H1 (cell line): ENCODE results near the gene SPHKAP. TPM values are rescaled to one million over a fixed set of nuclear protein-coding genes. Genes with fewer than 3 reads are reported as not detected.

Experiments used
- CTCF ChIA-PET: fragments of 300-600 bp; sonication (Branson Sonifier 250); formaldehyde crosslinking; loops from one replicate; lab custom pipeline; 2021; ENCODE audit not compliant: partially characterized antibody; lab: Charles Lee
- POLR2A ChIA-PET: fragments of 300-600 bp; sonication (Branson Sonifier 250); formaldehyde crosslinking; loops from one replicate; lab custom pipeline; 2021; ENCODE audit warnings: inconsistent platforms; ENCODE audit not compliant: partially characterized antibody; lab: Charles Lee
- DNase-seq, 2 experiments: peaks; one replicate each; pipeline versions ENCODE4 v3.0.0 to v3.0.0-alpha.2; 2010 to 2022; ENCODE audit warnings: low spot score in 2 of 2, low read depth in 1 of 2, mixed read lengths in 1 of 2
- FAIRE-seq: peaks from 2 replicates; lab custom pipeline; 2011; peaks lifted over from hg19 to GRCh38; lab: Jason Lieb, UNC
- H2AFZ ChIP-seq: 2 replicates; pipeline ENCODE4 v1.8.1; 2012; ENCODE audit warnings: low read length, inconsistent platforms
- H2AK5ac ChIP-seq: 2 replicates; pipeline ENCODE4 v1.6.1; 2013; ENCODE audit warnings: low read depth, low read length
- H2BK120ac ChIP-seq: replicated peaks from 2 replicates; pipeline ENCODE3; 2013; ENCODE audit warnings: low read depth, low read length, inconsistent platforms
- H2BK12ac ChIP-seq: 2 replicates; pipeline ENCODE4 v1.6.1; 2013; ENCODE audit warnings: low read depth, low read length
- H2BK15ac ChIP-seq: 2 replicates; pipeline ENCODE4 v1.6.1; 2013; ENCODE audit warnings: low read length
- H2BK20ac ChIP-seq: 2 replicates; pipeline ENCODE4 v1.6.1; 2013; ENCODE audit warnings: low read length
- H2BK5ac ChIP-seq: 2 replicates; pipeline ENCODE4 v1.6.1; 2013; ENCODE audit warnings: low read depth, low read length
- H3K14ac ChIP-seq: 2 replicates; pipeline ENCODE4 v1.6.1; 2013; ENCODE audit warnings: inconsistent platforms; ENCODE audit not compliant: insufficient read length
- H3K18ac ChIP-seq: 2 replicates; pipeline ENCODE4 v1.6.1; 2013; ENCODE audit warnings: low read length; ENCODE audit errors: extremely low read depth
- H3K23ac ChIP-seq: 2 replicates; pipeline ENCODE4 v1.6.1; 2013; ENCODE audit warnings: inconsistent platforms; ENCODE audit not compliant: insufficient read length
- H3K23me2 ChIP-seq: 2 replicates; pipeline ENCODE4 v1.6.1; 2013; ENCODE audit warnings: low read depth, low read length
- H3K27ac ChIP-seq: 2 replicates; pipeline ENCODE4 v1.6.1; 2011; ENCODE audit warnings: low read depth, low read length, inconsistent platforms
- H3K27me3 ChIP-seq, 4 experiments: replicated peaks in 1 of 4; 1 replicate in 1 of 4; 2 replicates in 3 of 4; pipeline versions ENCODE4 v1.6.1 to v1.8.1; 2011 to 2013; ENCODE audit warnings: low read length in 3 of 4, mild to moderate bottlenecking in 3 of 4, inconsistent platforms in 2 of 4, mixed read lengths in 2 of 4, moderate library complexity in 1 of 4; ENCODE audit not compliant: control insufficient read depth in 3 of 4, insufficient read depth in 3 of 4; ENCODE audit errors: extremely low read depth in 1 of 4
- H3K36me3 ChIP-seq, 4 experiments: 2 replicates each; pipeline versions ENCODE4 v1.6.1 to v1.8.1; 2011 to 2013; ENCODE audit warnings: mild to moderate bottlenecking in 4 of 4, low read length in 3 of 4, moderate library complexity in 2 of 4, control low read depth in 1 of 4, inconsistent platforms in 1 of 4; ENCODE audit not compliant: insufficient read depth in 4 of 4, control insufficient read depth in 2 of 4
- H3K4ac ChIP-seq: replicated peaks from 2 replicates; pipeline ENCODE3; 2013; ENCODE audit warnings: low read length, low read depth, mixed read lengths, inconsistent platforms; ENCODE audit not compliant: insufficient read length
- H3K4me1 ChIP-seq, 4 experiments: replicated peaks in 1 of 4; 1 replicate in 1 of 4; 2 replicates in 3 of 4; pipeline versions ENCODE4 v1.6.1 to v1.8.1; 2011 to 2013; ENCODE audit warnings: low read length in 3 of 4, inconsistent platforms in 2 of 4, mixed read lengths in 1 of 4; ENCODE audit not compliant: insufficient read depth in 4 of 4, control insufficient read depth in 3 of 4
- H3K4me2 ChIP-seq, 2 experiments: 2 replicates each; pipeline versions ENCODE4 v1.6.1 to v1.8.1; 2011 to 2013; ENCODE audit warnings: low read depth in 2 of 2, low read length in 2 of 2, control low read depth in 1 of 2, inconsistent platforms in 1 of 2, mild to moderate bottlenecking in 1 of 2; ENCODE audit not compliant: insufficient read depth in 1 of 2
- H3K4me3 ChIP-seq, 4 experiments: fragments of 200-600, 300-600 bp in 1 of 4; sonication (generic), shearing (Covaris generic), sonication (Bioruptor Twin) in 1 of 4; 2 replicates each; pipeline versions ENCODE4 v1.5.1 to v1.8.1; 2011 to 2016; ENCODE audit warnings: low read length in 4 of 4, low read depth in 3 of 4, control low read depth in 2 of 4, inconsistent platforms in 2 of 4, mild to moderate bottlenecking in 2 of 4, mixed read lengths in 1 of 4, moderate library complexity in 1 of 4; ENCODE audit not compliant: insufficient read depth in 2 of 4; ENCODE audit errors: extremely low read depth in 1 of 4
- H3K56ac ChIP-seq: replicated peaks from 2 replicates; pipeline ENCODE3; 2013; ENCODE audit warnings: low read depth, mild to moderate bottlenecking, mixed read lengths, low read length, inconsistent platforms; ENCODE audit not compliant: insufficient read length
- H3K79me1 ChIP-seq: 2 replicates; pipeline ENCODE4 v1.6.1; 2013; ENCODE audit warnings: low read depth, low read length, control low read depth
- H3K79me2 ChIP-seq, 2 experiments: 2 replicates each; pipeline versions ENCODE4 v1.6.1 to v1.8.1; 2012 to 2013; ENCODE audit warnings: low read length in 2 of 2, mild to moderate bottlenecking in 2 of 2, inconsistent platforms in 1 of 2; ENCODE audit not compliant: insufficient read depth in 2 of 2, control insufficient read depth in 1 of 2
- H3K9ac ChIP-seq, 4 experiments: replicated peaks in 1 of 4; 1 replicate in 1 of 4; 2 replicates in 3 of 4; pipeline versions ENCODE4 v1.6.1 to v1.8.1; 2011 to 2013; ENCODE audit warnings: low read depth in 3 of 4, low read length in 3 of 4, control low read depth in 2 of 4, mild to moderate bottlenecking in 2 of 4, moderate library complexity in 2 of 4, inconsistent platforms in 1 of 4; ENCODE audit errors: extremely low read depth in 1 of 4
- H3K9me3 ChIP-seq, 2 experiments: 2 replicates each; pipeline versions ENCODE4 v1.6.1 to v1.8.1; 2012 to 2013; ENCODE audit warnings: mild to moderate bottlenecking in 2 of 2, moderate library complexity in 2 of 2, control low read depth in 1 of 2, inconsistent platforms in 1 of 2, low read depth in 1 of 2, low read length in 1 of 2, mixed read lengths in 1 of 2; ENCODE audit not compliant: insufficient read depth in 2 of 2
- H4K20me1 ChIP-seq, 2 experiments: replicated peaks in 1 of 2; 2 replicates each; pipeline versions ENCODE3 to v1.8.1; 2011 to 2013; ENCODE audit warnings: inconsistent platforms in 2 of 2, low read length in 2 of 2, mild to moderate bottlenecking in 1 of 2; ENCODE audit not compliant: insufficient read depth in 2 of 2, control insufficient read depth in 1 of 2
- H4K5ac ChIP-seq: 2 replicates; pipeline ENCODE4 v1.6.1; 2013; ENCODE audit warnings: low read length, low read depth, mixed read lengths, inconsistent platforms; ENCODE audit not compliant: insufficient read length
- H4K8ac ChIP-seq: 2 replicates; pipeline ENCODE4 v1.8.0; 2013; ENCODE audit warnings: mild to moderate bottlenecking, moderate library complexity, low read length, inconsistent platforms; ENCODE audit not compliant: insufficient read depth; ENCODE audit errors: extremely low read depth
- H4K91ac ChIP-seq: replicated peaks from 2 replicates; pipeline ENCODE3; 2013; ENCODE audit warnings: low read length, mixed read lengths, inconsistent platforms; ENCODE audit not compliant: insufficient read length
- FOSL1 ChIP-seq: IDR thresholded peaks from 2 replicates; pipeline ENCODE4 v1.6.1; 2011; ENCODE audit warnings: mild to moderate bottlenecking, low read depth, low read length, moderate library complexity; ENCODE audit not compliant: insufficient read depth
- KDM1A ChIP-seq: fragments of 200-600, 300-600 bp; sonication (generic); IDR thresholded peaks from 2 replicates; pipeline ENCODE4 v1.7.1; 2016; ENCODE audit warnings: mild to moderate bottlenecking, low read length, borderline replicate concordance
- TAF1 ChIP-seq: IDR thresholded peaks from 2 replicates; pipeline ENCODE4 v1.6.1; 2011; ENCODE audit warnings: mild to moderate bottlenecking, low read depth, low read length
- polyA plus RNA-seq, 7 experiments: library from polyadenylated mRNA; depleted of rRNA in 3 of 7; stranded (reverse) in 5 of 7; unstranded in 2 of 7; fragments of >200 nt in 5 of 7; fragments of 200-250 nt in 2 of 7; gene quantifications; 1 replicate in 5 of 7; 2 replicates in 1 of 7; 4 replicates in 1 of 7; pipeline versions ENCODE4 v1.2.1 to v1.2.3, GENCODE V29; 2011 to 2013; ENCODE audit warnings: missing spikeins in 2 of 7, mixed read lengths in 2 of 7
- total RNA-seq: library from RNA; stranded (reverse); fragmentation: NEBNext Ultra II Directional; extraction: Animal tissue kit (Norgen Biotek cat#: 25700); gene quantifications from 2 replicates; pipeline ENCODE4 v1.2.1, GENCODE V29; 2021

The SPHKAP gene
- total and polyA plus RNA-seq, 2 of the 8 experiments (the other 6 are each of a cell fraction or from before 2014, with no cell fraction given): 0.02 TPM; not detected in 1

DNA sequence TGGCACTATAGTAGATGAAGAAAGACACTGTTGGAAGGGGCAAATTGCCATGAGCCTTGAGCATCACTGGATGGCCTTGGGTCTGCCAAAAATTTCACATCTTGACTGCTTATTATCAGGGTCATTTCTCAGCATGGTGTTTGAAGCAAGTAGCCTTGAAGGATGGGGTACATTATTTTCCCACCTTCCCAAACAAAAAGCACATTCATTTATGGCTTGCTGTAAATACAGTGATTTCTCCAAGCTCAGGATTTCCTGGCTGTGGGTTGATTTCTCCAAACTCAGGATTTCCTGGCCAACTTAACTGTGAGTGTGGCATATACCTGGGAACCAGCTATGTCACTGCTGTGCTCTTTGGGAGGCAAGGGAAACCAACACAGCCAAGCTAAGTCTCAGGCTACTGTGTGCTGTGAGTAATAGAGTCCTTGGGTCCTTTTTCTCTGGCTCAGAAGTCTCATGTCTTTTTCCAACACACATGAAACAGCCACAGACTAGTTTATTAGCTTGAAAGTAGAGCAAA lies 116.6 kb downstream of the SPHKAP start:
- DNase-seq (no peak), FAIRE-seq (no peak)
- Histone ChIP-seq H2AFZ (no peak overlapping the region; the same call in 1 of the 2 replicates), H3K79me1 (no peaks in the 10 kb centered on the region), H4K91ac (no peak overlapping the region), H3K79me2 (no peaks in the 10 kb centered on the region), H3K9ac (no peak overlapping the region), H3K4me2 (no peak overlapping the region), H3K36me3 (no peaks in the 10 kb centered on the region), H2BK120ac (no peak overlapping the region), H3K14ac (no peak overlapping the region), H2AK5ac (no peak overlapping the region), H4K8ac (no peak overlapping the region), H4K5ac (no peak overlapping the region), H2BK12ac (no peak overlapping the region), H2BK5ac (no peak overlapping the region), H3K9me3 (no peaks in the 10 kb centered on the region), H3K23me2 (no peaks in the 10 kb centered on the region), H3K18ac (no peak overlapping the region), H3K4me1 (no peaks in the 10 kb centered on the region), H4K20me1 (no peaks in the 10 kb centered on the region), H3K23ac (no peak overlapping the region), H2BK15ac (no peak overlapping the region), H3K27me3 (no peaks in the 10 kb centered on the region), H3K4ac (no peak overlapping the region), H3K56ac (no peak overlapping the region), H3K4me3 (no peak overlapping the region), H2BK20ac (no peak overlapping the region), H3K27ac (no peak overlapping the region)
- TF ChIP-seq KDM1A (no peak), TAF1 (no peak), FOSL1 (no peak)
- ChIA-PET CTCF (interaction anchor here (0.9 to 1.0 kb wide), 2 partner anchors 18 to 20 kb away, joined by 3 to 4 read pairs; no protein-coding TSS in a partner anchor), POLR2A (interaction anchor here (0.6 kb wide), 1 partner anchor 634 kb away, joined by 3 read pairs; no protein-coding TSS in a partner anchor)
